GM12892 (cell line): ENCODE results near the gene CDH13.

ENCODE experiments used
- POLR2A ChIP-seq: IDR thresholded peaks from 2 replicates; pipeline ENCODE4 v1.6.1; 2011; ENCODE audit warnings: low read depth, low read length, control low read depth
- POLR2AphosphoS5 ChIP-seq: IDR thresholded peaks from 2 replicates; pipeline ENCODE4 v1.6.1; 2011; ENCODE audit warnings: low read depth, low read length, control low read depth
- TAF1 ChIP-seq: IDR thresholded peaks from 2 replicates; pipeline ENCODE4 v1.6.1; 2011; ENCODE audit warnings: low read depth, mild to moderate bottlenecking, control low read depth, low read length, borderline replicate concordance

GRCh38 chr16:83164816-83165215, 538.0 kb downstream of the CDH13 start:
- TF ChIP-seq POLR2A (no peak), POLR2AphosphoS5 (no peak), TAF1 (no peak)
